PC-3 (cell line): ENCODE measurements around the gene GAS7. TPM values are rescaled to one million over a fixed set of nuclear protein-coding genes. Genes with fewer than 3 reads are reported as not detected.

Experiments used
- ATAC-seq: fragments of 200-7000 bp; cut with Tn5 transposase; 2 replicates; pipeline ENCODE4 v1.9.1; 2020; ENCODE audit warnings: mild to moderate bottlenecking, moderate library complexity
- BruUV-seq: library from RNA; stranded (reverse); fragments of 400-500 nt; replicated peaks from 2 replicates; lab custom pipeline; 2021; lab: Mats Ljungman, UMichigan
- CTCF ChIA-PET: fragments of 300-600 bp; sonication (Branson Sonifier 250); formaldehyde crosslinking; loops from one replicate; lab custom pipeline; 2022; ENCODE audit warnings: antibody characterized with exemption; lab: Charles Lee
- POLR2A ChIA-PET: fragments of 300-600 bp; sonication (Branson Sonifier 250); formaldehyde crosslinking; loops from one replicate; lab custom pipeline; 2022; ENCODE audit warnings: antibody characterized with exemption; ENCODE audit not compliant: unreplicated experiment; lab: Charles Lee
- DNase-seq: peaks from one replicate; pipeline ENCODE4 v3.0.0-alpha.2; 2015
- H2AFZ ChIP-seq: fragments of 300-600 bp; sonication (generic); 2 replicates; pipeline ENCODE4 v1.6.0; 2016; ENCODE audit warnings: antibody characterized with exemption, low read length
- H3F3A ChIP-seq: fragments of 300-600 bp; sonication (generic); one replicate; pipeline ENCODE4 v1.6.0; 2017; ENCODE audit warnings: antibody characterized with exemption, low read length, control low read depth, mild to moderate bottlenecking; ENCODE audit not compliant: unreplicated experiment
- H3K27ac ChIP-seq: fragments of 300-600 bp; sonication (generic); 2 replicates; pipeline ENCODE4 v1.5.1; 2016; ENCODE audit warnings: mild to moderate bottlenecking, low read length
- H3K27me3 ChIP-seq: fragments of 300-600 bp; sonication (generic); 2 replicates; pipeline ENCODE4 v1.6.1; 2016; ENCODE audit warnings: low read length, mixed read lengths
- H3K36me3 ChIP-seq: fragments of 300-600 bp; sonication (generic); 2 replicates; pipeline ENCODE4 v1.6.1; 2016; ENCODE audit warnings: low read depth, mixed run types, low read length, mixed read lengths
- H3K4me1 ChIP-seq: fragments of 300-600 bp; sonication (generic); 2 replicates; pipeline ENCODE4 v1.5.1; 2016; ENCODE audit warnings: low read length; ENCODE audit not compliant: insufficient read depth
- H3K4me2 ChIP-seq: fragments of 300-600 bp; sonication (generic); 2 replicates; pipeline ENCODE4 v1.6.0; 2016; ENCODE audit warnings: low read length
- H3K4me3 ChIP-seq: fragments of 300-600 bp; sonication (generic); 2 replicates; pipeline ENCODE4 v1.5.1; 2016; ENCODE audit warnings: mild to moderate bottlenecking, low read length, mixed read lengths
- H3K79me2 ChIP-seq: fragments of 300-600 bp; sonication (generic); 2 replicates; pipeline ENCODE4 v1.6.1; 2017; ENCODE audit warnings: low read length, mixed read lengths
- H3K9ac ChIP-seq: fragments of 300-600 bp; sonication (generic); 2 replicates; pipeline ENCODE4 v1.6.0; 2016; ENCODE audit warnings: mild to moderate bottlenecking, low read length
- H3K9me2 ChIP-seq: fragments of 300-600 bp; sonication (generic); replicated peaks from 2 replicates; pipeline ENCODE4 v1.6.1; 2016; ENCODE audit warnings: mixed run types, low read length, mixed read lengths
- H3K9me3 ChIP-seq: fragments of 300-600 bp; sonication (generic); 2 replicates; pipeline ENCODE4 v1.6.1; 2016; ENCODE audit warnings: low read length, mixed read lengths
- H4K20me1 ChIP-seq: fragments of 300-600 bp; sonication (generic); 2 replicates; pipeline ENCODE4 v1.6.1; 2016; ENCODE audit warnings: low read length, mixed read lengths
- CTCF ChIP-seq: fragments of 300-600 bp; sonication (generic); conservative IDR thresholded peaks from 2 replicates; pipeline ENCODE4 v1.5.1; 2017; ENCODE audit warnings: antibody characterized with exemption, low read depth, mild to moderate bottlenecking, low read length
- EZH2 ChIP-seq: fragments of 300-600 bp; sonication (generic); IDR thresholded peaks from one replicate; pipeline ENCODE4 v1.6.1; 2017; ENCODE audit warnings: antibody characterized with exemption, mild to moderate bottlenecking, low read length; ENCODE audit not compliant: unreplicated experiment
- EZH2phosphoT487 ChIP-seq: fragments of 300-600 bp; sonication (generic); IDR thresholded peaks from 2 replicates; pipeline ENCODE4 v1.6.1; 2018; ENCODE audit warnings: mild to moderate bottlenecking, antibody characterized with exemption, low read length, borderline replicate concordance
- intact Hi-C: fragments of 100-400 bp; cut with micrococcal nuclease; formaldehyde crosslinking; loops from 2 replicates; pipeline ENCODE4 v1.9.0; 2023
- total RNA-seq: library from RNA; depleted of rRNA; stranded (reverse); fragments of >200 nt; gene quantifications from 2 replicates; pipeline ENCODE4 v1.2.3, GENCODE V29; 2014

The GAS7 gene
- total RNA-seq, 1 experiment from 2014 or later, result not detected

- ChIA-PET POLR2A (no interaction called here), CTCF (no interaction called here)
- no peak for TF ChIP-seq EZH2
- TF ChIP-seq EZH2phosphoT487, result no peak
- no peak for TF ChIP-seq CTCF
- ATAC-seq, result no peak
- intact Hi-C loops, result no loop called here
- no peak overlapping the region for H3K4me2 ChIP-seq
- DNase-seq, result no peak
- no peaks in the 10 kb centered on the region for H3K79me2 ChIP-seq
- H4K20me1 ChIP-seq, result no peaks in the 10 kb centered on the region
- H3K4me1 ChIP-seq, result no peaks in the 10 kb centered on the region
- H3K9me3 ChIP-seq, result no peaks in the 10 kb centered on the region
- no peaks in the 10 kb centered on the region for H3K36me3 ChIP-seq
- no peak overlapping the region for H3K9ac ChIP-seq
- no TSS peak for BruUV-seq
- peaks cover 15% of the 10 kb centered on the region; the same call in 1 of the 2 replicates for H3K27me3 ChIP-seq
- H3K4me3 ChIP-seq, result no peak overlapping the region
- no peaks in the 10 kb centered on the region for H3F3A ChIP-seq
- no peak overlapping the region for H2AFZ ChIP-seq
- no peaks in the 10 kb centered on the region for H3K9me2 ChIP-seq
- no peak overlapping the region for H3K27ac ChIP-seq
Measured at GRCh38 chr17:9953492-9953891, 244.9 kb downstream of the GAS7 start.

- POLR2A ChIA-PET, result no interaction called here
- no peaks in the 10 kb centered on the region for H3K36me3 ChIP-seq
- DNase-seq (no peak), ATAC-seq (no peak)
- BruUV-seq, result no TSS peak
- no peak overlapping the region for H3K27ac ChIP-seq
- H3K79me2 ChIP-seq, result no peaks in the 10 kb centered on the region
- no peak overlapping the region for H3K4me2 ChIP-seq
- H3K9ac ChIP-seq, result no peak overlapping the region
- H3K9me3 ChIP-seq, result no peaks in the 10 kb centered on the region
- H3K4me1 ChIP-seq, result no peaks in the 10 kb centered on the region
- no peak overlapping the region for H2AFZ ChIP-seq
- no peaks in the 10 kb centered on the region for H3F3A ChIP-seq
- H3K4me3 ChIP-seq, result no peak overlapping the region
- intact Hi-C loops, result no loop called here
- CTCF ChIA-PET, result no interaction called here
- TF ChIP-seq EZH2phosphoT487, result no peak
- no peaks in the 10 kb centered on the region for H4K20me1 ChIP-seq
- H3K27me3 ChIP-seq, result peaks cover 13% of the 10 kb centered on the region; the same call in 1 of the 2 replicates
- H3K9me2 ChIP-seq, result no peaks in the 10 kb centered on the region
Measured at GRCh38 chr17:9951803-9952202, 246.6 kb downstream of the GAS7 start.

- ATAC-seq, result no peak
- Histone ChIP-seq H3K27ac (no peak overlapping the region), H3F3A (no peaks in the 10 kb centered on the region), H3K36me3 (no peaks in the 10 kb centered on the region), H3K27me3 (peaks cover 32% of the 10 kb centered on the region), H3K4me2 (no peak overlapping the region), H3K4me1 (no peaks in the 10 kb centered on the region), H4K20me1 (no peaks in the 10 kb centered on the region), H3K4me3 (no peak overlapping the region), H3K79me2 (no peaks in the 10 kb centered on the region), H3K9ac (no peak overlapping the region), H3K9me3 (no peaks in the 10 kb centered on the region), H3K9me2 (no peaks in the 10 kb centered on the region), H2AFZ (no peak overlapping the region)
- DNase-seq, result no peak
- BruUV-seq, result no TSS peak
- TF ChIP-seq EZH2phosphoT487 (no peak), CTCF (no peak), EZH2 (no peak)
- CTCF ChIA-PET, result no interaction called here
- intact Hi-C loops, result no loop called here
- POLR2A ChIA-PET, result no interaction called here
Measured at GRCh38 chr17:9948928-9949327, 249.5 kb downstream of the GAS7 start.
